ENCODE measurements around the gene AUNIP. TPM values are rescaled to one million over a fixed set of nuclear protein-coding genes. Genes with fewer than 3 reads are reported as not detected.

AUNIP gene
- total RNA-seq, 1 donor: 3.5 TPM

DNA sequence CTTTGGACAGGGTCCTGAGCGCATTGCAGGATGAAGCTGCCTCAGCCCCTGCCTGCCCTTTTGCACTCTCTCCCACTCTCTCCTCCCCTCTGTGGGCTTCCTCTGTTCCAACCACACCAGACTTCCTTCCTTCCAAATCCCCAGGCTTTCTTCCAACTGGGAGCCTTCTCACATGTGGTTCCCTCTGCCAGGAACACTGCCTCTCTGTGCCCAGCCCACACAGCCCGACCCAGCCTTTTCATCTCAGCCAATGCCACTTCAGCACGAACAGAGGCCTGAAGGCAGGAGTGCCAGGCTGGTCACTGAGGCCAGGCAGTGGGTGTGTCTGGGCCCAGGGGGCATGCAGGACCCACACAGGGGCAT lies 53.4 kb downstream of the AUNIP start:
- DNase-seq (ENCODE audit: low read depth): no peak
- TF ChIP-seq, protein P1, sequence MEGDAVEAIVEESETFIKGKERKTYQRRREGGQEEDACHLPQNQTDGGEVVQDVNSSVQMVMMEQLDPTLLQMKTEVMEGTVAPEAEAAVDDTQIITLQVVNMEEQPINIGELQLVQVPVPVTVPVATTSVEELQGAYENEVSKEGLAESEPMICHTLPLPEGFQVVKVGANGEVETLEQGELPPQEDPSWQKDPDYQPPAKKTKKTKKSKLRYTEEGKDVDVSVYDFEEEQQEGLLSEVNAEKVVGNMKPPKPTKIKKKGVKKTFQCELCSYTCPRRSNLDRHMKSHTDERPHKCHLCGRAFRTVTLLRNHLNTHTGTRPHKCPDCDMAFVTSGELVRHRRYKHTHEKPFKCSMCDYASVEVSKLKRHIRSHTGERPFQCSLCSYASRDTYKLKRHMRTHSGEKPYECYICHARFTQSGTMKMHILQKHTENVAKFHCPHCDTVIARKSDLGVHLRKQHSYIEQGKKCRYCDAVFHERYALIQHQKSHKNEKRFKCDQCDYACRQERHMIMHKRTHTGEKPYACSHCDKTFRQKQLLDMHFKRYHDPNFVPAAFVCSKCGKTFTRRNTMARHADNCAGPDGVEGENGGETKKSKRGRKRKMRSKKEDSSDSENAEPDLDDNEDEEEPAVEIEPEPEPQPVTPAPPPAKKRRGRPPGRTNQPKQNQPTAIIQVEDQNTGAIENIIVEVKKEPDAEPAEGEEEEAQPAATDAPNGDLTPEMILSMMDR (IDR thresholded peaks at IDR 0.05; ENCODE audit: insufficient read depth, low read depth, low read length): no peak
- H3K4me3 ChIP-seq (ENCODE audit: low read depth, low read length): no peak overlapping the region

DNA sequence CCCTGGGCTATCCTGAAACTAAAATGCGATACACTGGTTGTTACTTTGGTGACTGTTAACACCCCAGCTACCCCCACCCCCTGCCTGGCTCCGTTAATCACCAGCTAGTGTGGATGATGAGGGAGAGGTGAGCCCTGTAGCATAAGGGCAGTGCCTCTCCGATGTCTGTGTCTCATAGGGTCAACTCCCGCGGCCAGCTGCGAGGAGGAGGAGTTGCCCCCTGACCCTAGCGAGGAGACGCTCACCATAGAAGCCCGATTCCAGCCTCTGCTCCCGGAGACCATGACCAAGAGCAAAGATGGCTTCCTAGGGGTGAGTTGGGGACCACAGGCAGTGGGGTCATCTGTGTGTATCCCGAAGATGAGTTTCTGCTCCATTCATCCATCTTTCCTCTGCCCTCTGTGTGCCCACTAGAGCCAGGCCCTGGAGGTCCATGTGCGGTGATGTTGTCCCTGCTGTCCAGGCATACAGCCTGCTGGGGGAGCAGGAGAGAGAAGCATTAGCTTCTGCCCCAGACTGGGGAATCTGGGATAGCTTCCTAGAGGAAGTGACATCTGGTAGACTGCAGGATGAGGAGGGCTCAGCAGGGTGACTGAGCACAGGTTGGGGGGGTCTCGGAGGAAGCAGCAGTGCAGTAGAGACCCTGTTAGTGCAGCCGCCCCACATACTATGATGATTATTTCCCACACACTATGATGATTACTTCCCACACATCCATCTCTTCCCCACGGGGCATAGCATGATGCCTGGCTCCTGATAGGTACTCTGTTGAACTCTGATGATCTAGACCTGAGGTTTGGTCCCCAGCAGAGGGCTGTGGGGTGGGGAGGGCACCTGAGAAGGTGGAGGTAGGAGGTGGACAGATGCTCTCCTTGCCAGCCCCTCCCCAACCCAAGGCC lies 54.0 kb downstream of the AUNIP start:
- DNase-seq (ENCODE audit: low read depth): no peak
- H3K4me3 ChIP-seq (ENCODE audit: low read depth, low read length): no peak overlapping the region
- TF ChIP-seq, protein P1 (IDR thresholded peaks at IDR 0.05; ENCODE audit: insufficient read depth, low read depth, low read length): no peak

DNA sequence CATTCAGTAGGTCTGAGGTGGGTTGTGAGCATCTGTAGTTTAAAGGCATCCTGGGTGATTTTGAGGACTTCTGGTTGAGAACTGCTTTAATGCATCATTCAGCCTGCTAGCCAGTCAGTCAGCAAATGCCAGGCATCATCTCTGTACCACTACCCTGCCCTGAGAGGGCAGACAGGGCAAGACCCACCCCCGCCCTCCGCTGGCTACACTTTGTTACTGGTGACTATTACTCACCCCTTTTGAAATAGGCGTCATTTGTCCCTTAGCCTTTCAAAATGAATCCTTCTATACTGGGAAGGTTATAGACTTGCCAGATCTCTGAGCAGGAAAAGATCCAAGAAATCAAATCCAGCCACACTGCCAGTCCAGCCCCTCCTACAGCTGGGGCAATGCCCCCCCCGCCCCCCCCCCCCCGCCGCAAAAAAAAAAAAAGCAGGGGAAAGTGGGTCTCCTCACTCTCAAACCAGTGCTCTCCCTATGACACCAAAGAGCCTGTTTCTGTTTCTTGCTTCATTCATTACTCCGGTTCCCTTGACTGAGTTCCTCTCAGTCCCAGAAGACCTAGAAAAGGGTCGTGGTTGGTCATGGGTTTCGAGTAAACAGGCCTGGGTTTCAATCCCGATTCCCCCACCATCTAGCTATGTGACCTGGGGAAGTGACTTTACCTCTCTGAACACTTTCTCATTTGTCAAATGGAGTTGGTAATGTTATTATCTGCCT lies 54.9 kb downstream of the AUNIP start:
- DNase-seq (ENCODE audit: low read depth): no peak
- TF ChIP-seq, protein P1 (IDR thresholded peaks at IDR 0.05; ENCODE audit: insufficient read depth, low read depth, low read length): no peak
- no peak overlapping the region for H3K4me3 ChIP-seq (ENCODE audit: low read depth, low read length)

DNA sequence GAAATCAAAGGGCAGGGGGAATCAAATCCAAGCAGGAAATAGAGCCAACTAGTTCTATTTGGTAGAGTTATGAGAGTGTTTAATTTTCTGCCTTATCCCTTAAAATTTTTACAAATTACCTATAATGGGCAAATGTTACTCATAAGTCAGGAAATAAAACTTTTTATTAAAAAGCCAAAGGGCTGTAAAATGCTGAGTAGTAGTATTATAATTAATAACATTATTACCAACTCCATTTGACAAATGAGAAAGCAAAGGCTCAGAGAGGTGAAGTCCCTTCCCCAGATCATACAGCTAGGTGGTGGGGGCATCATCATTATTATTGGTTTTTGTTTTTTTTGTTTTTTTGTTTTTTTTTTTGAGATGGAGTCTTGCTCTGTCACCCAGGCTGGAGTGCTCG lies 55.9 kb downstream of the AUNIP start:
- H3K4me3 ChIP-seq (ENCODE audit: low read depth, low read length): no peak overlapping the region
- no peak for DNase-seq (ENCODE audit: low read depth)
- TF ChIP-seq, protein P1 (IDR thresholded peaks at IDR 0.05; ENCODE audit: insufficient read depth, low read depth, low read length): no peak

DNA sequence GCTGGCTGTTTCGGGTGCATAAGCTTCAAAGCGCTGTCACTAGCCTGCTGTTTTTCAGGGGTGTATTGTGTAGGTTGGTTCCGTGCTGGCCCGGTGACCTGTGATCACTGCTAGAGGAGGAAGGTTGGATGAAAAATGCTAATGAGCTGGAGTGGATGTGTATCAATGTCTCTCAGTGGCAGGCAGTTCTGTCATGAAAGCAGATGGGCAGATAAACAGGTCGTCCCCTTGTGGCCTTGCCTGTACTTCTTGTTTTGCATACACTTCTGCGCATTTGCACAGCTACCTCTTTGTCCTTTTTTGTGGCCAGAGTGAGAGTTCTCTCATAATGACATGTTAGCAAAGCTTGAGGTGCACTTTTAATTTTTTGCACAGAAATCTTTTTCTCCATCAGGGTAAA lies 56.3 kb downstream of the AUNIP start:
- TF ChIP-seq, protein P1 (IDR thresholded peaks at IDR 0.05; ENCODE audit: insufficient read depth, low read depth, low read length): no peak
- no peak for DNase-seq (ENCODE audit: low read depth)

DNA sequence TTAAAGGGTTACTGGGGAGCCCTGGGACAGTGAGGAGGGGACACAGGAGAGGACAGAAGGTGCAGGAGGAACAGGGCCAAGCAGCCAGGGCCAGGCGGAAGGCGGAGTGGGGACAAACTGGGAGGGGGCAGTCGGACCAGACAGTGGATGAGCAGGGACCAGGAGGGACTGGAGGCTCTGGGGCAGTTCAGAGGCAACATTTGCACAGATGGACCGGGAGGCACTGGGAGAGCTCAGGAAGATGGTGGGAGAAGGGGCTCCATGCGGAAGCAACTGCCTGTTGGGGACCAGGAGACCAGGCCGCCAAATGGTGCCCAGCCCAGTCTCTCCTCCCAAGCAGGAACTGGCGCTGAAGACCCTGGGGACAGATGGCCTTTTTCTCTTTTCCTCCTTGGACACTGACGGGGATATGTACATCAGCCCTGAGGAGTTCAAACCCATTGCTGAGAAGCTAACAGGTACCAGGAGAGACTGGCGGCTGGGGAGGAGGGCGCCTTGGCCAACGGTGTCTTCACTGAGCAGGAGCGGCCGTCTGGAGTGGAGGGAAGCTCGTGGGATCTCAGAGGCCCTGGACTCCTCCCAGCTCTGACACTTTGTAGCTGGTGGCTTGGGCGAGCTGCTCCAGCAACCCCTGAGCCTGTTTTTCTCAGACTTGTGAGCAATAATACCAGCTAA lies 58.4 kb downstream of the AUNIP start:
- no peak for DNase-seq (ENCODE audit: low read depth)
- TF ChIP-seq, protein P1 (IDR thresholded peaks at IDR 0.05; ENCODE audit: insufficient read depth, low read depth, low read length): no peak
- H3K4me3 ChIP-seq (ENCODE audit: low read depth, low read length): peak overlapping the region; percentile 72

More for the DNA sequence above, 56.3 kb downstream of the AUNIP start:
- H3K4me3 ChIP-seq (ENCODE audit: low read depth, low read length): no peak overlapping the region
